ENCODE results near the gene TRIM49.
"Not testable (repeated sequence)": the region's sequence is repeated elsewhere in the genome, so short reads cannot be mapped to it uniquely, and the experiment has no call there.

TRIM49 gene

GRCh38 chr11:89808475-89808874 is at the start of gene TRIM49:
Gene TRIM49 (minus strand): TSS chr11:89808575. CDS start chr11:89804469, 4,106 bp downstream.
- H3K27me3 Mint-ChIP-seq; H3K27ac Mint-ChIP-seq; H3K4me1 Mint-ChIP-seq (ENCODE audit: low read depth); H3K9me3 Mint-ChIP-seq; H3K4me3 Mint-ChIP-seq; H3K36me3 Mint-ChIP-seq (ENCODE audit: low read depth); intact Hi-C loops (cut with micrococcal nuclease): not testable (repeated sequence)

- H3K27ac Mint-ChIP-seq; H3K36me3 Mint-ChIP-seq (ENCODE audit: low read depth); H3K9me3 Mint-ChIP-seq; intact Hi-C loops (cut with micrococcal nuclease); H3K27me3 Mint-ChIP-seq; H3K4me1 Mint-ChIP-seq (ENCODE audit: low read depth); H3K4me3 Mint-ChIP-seq: not testable (repeated sequence)
Measured at GRCh38 chr11:89826694-89827093, 18.3 kb upstream of the TRIM49 start.

GRCh38 chr11:89820008-89820407 is 11.6 kb upstream of the TRIM49 start:
- H3K36me3 Mint-ChIP-seq (ENCODE audit: low read depth); H3K4me1 Mint-ChIP-seq (ENCODE audit: low read depth); H3K27ac Mint-ChIP-seq; intact Hi-C loops (cut with micrococcal nuclease); H3K4me3 Mint-ChIP-seq; H3K9me3 Mint-ChIP-seq; H3K27me3 Mint-ChIP-seq: not testable (repeated sequence)

- H3K9me3 Mint-ChIP-seq; H3K4me1 Mint-ChIP-seq (ENCODE audit: low read depth); intact Hi-C loops (cut with micrococcal nuclease); H3K27ac Mint-ChIP-seq; H3K4me3 Mint-ChIP-seq; H3K27me3 Mint-ChIP-seq; H3K36me3 Mint-ChIP-seq (ENCODE audit: low read depth): not testable (repeated sequence)
Measured at GRCh38 chr11:89813535-89813934, 5.2 kb upstream of the TRIM49 start.

GRCh38 chr11:89787506-89788063 is 20.8 kb downstream of the TRIM49 start:
- H3K27me3 Mint-ChIP-seq; H3K27ac Mint-ChIP-seq; H3K9me3 Mint-ChIP-seq; H3K4me1 Mint-ChIP-seq (ENCODE audit: low read depth); H3K36me3 Mint-ChIP-seq (ENCODE audit: low read depth); intact Hi-C loops (cut with micrococcal nuclease); H3K4me3 Mint-ChIP-seq: not testable (repeated sequence)

GRCh38 chr11:89785726-89786125 is 22.6 kb downstream of the TRIM49 start:
- intact Hi-C loops (cut with micrococcal nuclease); H3K27ac Mint-ChIP-seq; H3K27me3 Mint-ChIP-seq; H3K9me3 Mint-ChIP-seq; H3K4me1 Mint-ChIP-seq (ENCODE audit: low read depth); H3K36me3 Mint-ChIP-seq (ENCODE audit: low read depth); H3K4me3 Mint-ChIP-seq: not testable (repeated sequence)

GRCh38 chr11:89750822-89751221 is 57.6 kb downstream of the TRIM49 start:
- intact Hi-C loops (cut with micrococcal nuclease); H3K27ac Mint-ChIP-seq; H3K27me3 Mint-ChIP-seq; H3K36me3 Mint-ChIP-seq (ENCODE audit: low read depth); H3K9me3 Mint-ChIP-seq; H3K4me3 Mint-ChIP-seq; H3K4me1 Mint-ChIP-seq (ENCODE audit: low read depth): not testable (repeated sequence)
